ENCODE results near the gene STIL.

DNA sequence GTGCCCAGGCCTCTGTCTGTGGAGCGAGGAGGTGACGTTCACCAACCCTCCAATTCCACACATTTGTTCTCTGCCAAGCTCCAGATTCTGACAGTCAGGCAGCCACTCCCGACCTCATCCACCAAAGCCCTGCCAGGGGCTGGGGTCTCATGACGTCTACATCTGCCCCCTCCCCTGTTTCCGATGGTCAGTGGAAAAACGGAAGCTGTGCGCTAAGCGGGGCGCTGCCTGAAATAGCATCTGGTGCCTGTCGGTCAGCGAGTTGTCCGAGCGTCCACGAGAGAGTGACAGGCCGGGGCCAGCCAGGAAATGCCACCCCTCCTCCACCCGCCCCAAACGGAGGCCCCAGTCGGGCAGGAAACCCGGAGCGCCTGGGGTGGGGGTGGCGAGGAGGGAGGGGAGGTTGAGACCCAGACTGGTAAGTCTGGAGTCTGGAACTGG, 78.7 kb downstream of the STIL start:
- TF ChIP-seq, protein P1, sequence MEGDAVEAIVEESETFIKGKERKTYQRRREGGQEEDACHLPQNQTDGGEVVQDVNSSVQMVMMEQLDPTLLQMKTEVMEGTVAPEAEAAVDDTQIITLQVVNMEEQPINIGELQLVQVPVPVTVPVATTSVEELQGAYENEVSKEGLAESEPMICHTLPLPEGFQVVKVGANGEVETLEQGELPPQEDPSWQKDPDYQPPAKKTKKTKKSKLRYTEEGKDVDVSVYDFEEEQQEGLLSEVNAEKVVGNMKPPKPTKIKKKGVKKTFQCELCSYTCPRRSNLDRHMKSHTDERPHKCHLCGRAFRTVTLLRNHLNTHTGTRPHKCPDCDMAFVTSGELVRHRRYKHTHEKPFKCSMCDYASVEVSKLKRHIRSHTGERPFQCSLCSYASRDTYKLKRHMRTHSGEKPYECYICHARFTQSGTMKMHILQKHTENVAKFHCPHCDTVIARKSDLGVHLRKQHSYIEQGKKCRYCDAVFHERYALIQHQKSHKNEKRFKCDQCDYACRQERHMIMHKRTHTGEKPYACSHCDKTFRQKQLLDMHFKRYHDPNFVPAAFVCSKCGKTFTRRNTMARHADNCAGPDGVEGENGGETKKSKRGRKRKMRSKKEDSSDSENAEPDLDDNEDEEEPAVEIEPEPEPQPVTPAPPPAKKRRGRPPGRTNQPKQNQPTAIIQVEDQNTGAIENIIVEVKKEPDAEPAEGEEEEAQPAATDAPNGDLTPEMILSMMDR (IDR thresholded peaks at IDR 0.05) = no peak
- TF ChIP-seq POLR2A (IDR thresholded peaks at IDR 0.05) = no peak
